ENCODE data around the gene PHLPP2.
A peak's percentile ranks its signal among the peaks of the same experiment; 100 is the strongest.
"Not testable (repeated sequence)": the region's sequence is repeated elsewhere in the genome, so short reads cannot be mapped to it uniquely, and the experiment has no call there.

Gene PHLPP2

GRCh38 chr16:71703333-71703732 is 21.2 kb downstream of the PHLPP2 start:
- Mint-ChIP-seq H3K27me3 (no peaks in the 10 kb centered on the region), H3K9me3 (no peaks in the 10 kb centered on the region), H3K36me3 (peaks cover 4 to 11% of the 10 kb centered on the region in 2 donors), H3K4me3 (no peak overlapping the region), H3K4me1 (peaks cover 2 to 11% of the 10 kb centered on the region in 2 donors), H3K27ac (no peak overlapping the region)
- no peak for DNase-seq
- no peak for ATAC-seq (replicated peaks)

DNA sequence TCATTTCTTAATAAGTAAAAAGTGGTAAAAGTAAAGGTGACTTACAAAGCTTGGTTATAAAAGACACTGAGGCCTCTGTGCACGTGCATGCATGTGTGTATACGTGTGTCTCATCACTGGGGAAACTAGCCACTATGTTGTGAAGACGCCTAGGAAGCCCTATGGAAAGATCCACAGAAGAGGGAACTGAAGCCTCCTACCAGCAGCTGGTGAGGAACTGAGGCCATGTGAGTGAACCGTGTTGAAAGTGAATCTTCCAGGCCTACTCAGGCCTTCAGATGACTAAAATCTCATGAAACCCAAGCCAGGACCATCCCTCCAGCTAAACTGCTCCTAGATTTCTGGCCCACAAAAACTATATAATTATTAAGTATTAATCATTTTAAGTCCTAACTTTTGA is 23.7 kb downstream of the PHLPP2 start:
- H3K4me3 Mint-ChIP-seq = no peak overlapping the region
- DNase-seq = no peak
- peak; percentile 48 to 62 for ATAC-seq (replicated peaks)

DNA sequence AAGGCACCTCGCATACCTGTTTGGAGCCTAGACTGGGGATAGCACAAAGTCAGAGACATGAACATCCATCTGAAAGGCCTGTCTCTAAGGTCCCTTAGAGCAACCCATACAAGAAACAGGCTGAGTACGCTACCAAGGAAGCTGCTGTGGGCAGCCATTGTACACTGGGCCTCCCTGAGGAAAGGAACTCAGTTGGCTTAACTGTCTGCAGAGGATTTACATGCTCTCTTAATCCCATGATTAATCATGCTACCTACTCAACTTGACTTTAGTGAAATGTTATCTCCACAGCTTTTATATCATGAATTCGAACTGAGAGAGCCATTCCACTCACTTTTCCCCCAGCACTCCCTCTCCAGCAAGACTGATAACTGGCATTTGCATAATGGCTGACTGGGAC is 26.0 kb downstream of the PHLPP2 start:
- H3K9me3 Mint-ChIP-seq = no peaks in the 10 kb centered on the region
- peaks cover 7 to 26% of the 10 kb centered on the region in 2 donors for H3K4me1 Mint-ChIP-seq

More for the DNA sequence above, 23.7 kb downstream of the PHLPP2 start:
- H3K9me3 Mint-ChIP-seq = no peaks in the 10 kb centered on the region
- no peak overlapping the region for H3K27ac Mint-ChIP-seq
- H3K36me3 Mint-ChIP-seq = peaks cover 8 to 15% of the 10 kb centered on the region in 2 donors
- peaks cover 6 to 21% of the 10 kb centered on the region in 2 donors for H3K4me1 Mint-ChIP-seq
- H3K27me3 Mint-ChIP-seq = no peaks in the 10 kb centered on the region

DNA sequence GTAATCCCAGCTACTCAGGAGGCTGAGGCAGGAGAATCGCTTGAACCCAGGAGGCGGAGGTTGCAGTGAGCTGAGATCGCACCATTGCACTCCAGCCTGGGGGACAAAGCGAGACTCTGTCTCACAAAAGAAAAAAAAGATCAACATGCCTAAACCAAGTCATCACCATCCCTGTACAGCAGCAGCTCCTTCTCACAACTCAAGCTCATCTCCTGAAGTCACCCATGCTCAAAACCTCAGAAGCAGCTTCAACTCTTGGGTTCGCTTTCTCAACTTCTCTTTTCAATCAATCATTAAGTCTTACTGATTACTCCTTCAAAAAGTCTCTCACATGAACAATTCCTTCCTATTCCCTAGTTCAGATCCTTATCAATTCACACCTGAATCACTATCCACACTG is 31.3 kb downstream of the PHLPP2 start:
- Mint-ChIP-seq H3K27me3 (no peaks in the 10 kb centered on the region), H3K36me3 (peaks cover 16 to 22% of the 10 kb centered on the region in 2 donors), H3K4me3 (no peak overlapping the region), H3K27ac (no peak overlapping the region), H3K4me1 (peaks cover 12 to 33% of the 10 kb centered on the region in 2 donors), H3K9me3 (no peaks in the 10 kb centered on the region)
- peak; percentile 70 to 73 for ATAC-seq (replicated peaks)
- DNase-seq = no peak

More for the DNA sequence above, 26.0 kb downstream of the PHLPP2 start:
- peaks cover 9 to 16% of the 10 kb centered on the region in 2 donors for H3K36me3 Mint-ChIP-seq
- no peak overlapping the region for H3K4me3 Mint-ChIP-seq
- no peak overlapping the region for H3K27ac Mint-ChIP-seq
- no peaks in the 10 kb centered on the region for H3K27me3 Mint-ChIP-seq
- DNase-seq (no peak), ATAC-seq (replicated peaks) (no peak)

DNA sequence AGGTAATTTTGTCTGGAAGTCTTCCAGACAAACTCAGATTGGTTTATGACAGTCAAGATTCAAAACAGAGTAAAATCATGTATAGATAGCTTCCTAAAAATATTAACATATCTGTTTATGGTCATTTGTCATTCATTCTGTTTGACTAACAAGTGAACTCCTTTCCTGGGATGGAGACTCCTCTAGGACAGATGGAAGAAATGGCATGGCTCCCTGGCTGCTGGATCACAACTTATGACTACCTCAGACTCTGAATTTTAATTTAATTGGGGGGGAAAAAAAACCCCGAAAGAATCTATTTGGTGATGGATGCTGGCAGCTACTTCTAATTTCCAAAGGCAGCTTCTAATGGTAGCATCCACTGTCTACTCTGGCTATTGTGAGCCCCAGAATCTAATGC is 34.6 kb downstream of the PHLPP2 start:
- Mint-ChIP-seq H3K4me1 (peaks cover 8 to 30% of the 10 kb centered on the region in 2 donors), H3K9me3 (no peaks in the 10 kb centered on the region), H3K36me3 (peaks cover 25 to 31% of the 10 kb centered on the region in 2 donors), H3K27ac (no peak overlapping the region), H3K4me3 (no peak overlapping the region), H3K27me3 (no peaks in the 10 kb centered on the region)
- ATAC-seq (replicated peaks) (no peak), DNase-seq (no peak)

- Mint-ChIP-seq H3K4me1 (peaks cover 2 to 19% of the 10 kb centered on the region in 2 donors), H3K27ac (no peak overlapping the region), H3K27me3 (no peaks in the 10 kb centered on the region), H3K36me3 (peaks cover 30 to 40% of the 10 kb centered on the region in 2 donors), H3K9me3 (no peaks in the 10 kb centered on the region), H3K4me3 (no peak overlapping the region)
- ATAC-seq (replicated peaks) (no peak), DNase-seq (no peak)
Observed at GRCh38 chr16:71687861-71688260, 36.6 kb downstream of the PHLPP2 start.

- not testable (repeated sequence) for H3K9me3 Mint-ChIP-seq; H3K27me3 Mint-ChIP-seq; H3K27ac Mint-ChIP-seq; ATAC-seq (replicated peaks); H3K4me3 Mint-ChIP-seq; DNase-seq
- H3K36me3 Mint-ChIP-seq = peaks cover 34 to 41% of the 10 kb centered on the region in 2 donors
- peaks cover 0 to 12% of the 10 kb centered on the region in 2 donors for H3K4me1 Mint-ChIP-seq
Observed at GRCh38 chr16:71684280-71684679, 40.2 kb downstream of the PHLPP2 start.

- Mint-ChIP-seq H3K4me3 (no peak overlapping the region), H3K9me3 (no peaks in the 10 kb centered on the region), H3K27ac (no peak overlapping the region), H3K36me3 (peaks cover 23 to 27% of the 10 kb centered on the region in 2 donors), H3K27me3 (no peaks in the 10 kb centered on the region), H3K4me1 (no peaks in the 10 kb centered on the region)
- no peak for DNase-seq
- no peak for ATAC-seq (replicated peaks)
Observed at GRCh38 chr16:71681360-71681759, 43.1 kb downstream of the PHLPP2 start.

- ATAC-seq (replicated peaks) (no peak), DNase-seq (no peak)
- Mint-ChIP-seq H3K9me3 (no peaks in the 10 kb centered on the region), H3K4me3 (no peak overlapping the region), H3K27ac (no peak overlapping the region), H3K36me3 (peaks cover 15 to 36% of the 10 kb centered on the region in 2 donors), H3K4me1 (no peaks in the 10 kb centered on the region), H3K27me3 (no peaks in the 10 kb centered on the region)
Observed at GRCh38 chr16:71676236-71676635, 48.3 kb downstream of the PHLPP2 start.

GRCh38 chr16:71675380-71675779 is 49.1 kb downstream of the PHLPP2 start:
- H3K36me3 Mint-ChIP-seq = peaks cover 16 to 44% of the 10 kb centered on the region in 2 donors
- no peaks in the 10 kb centered on the region for H3K4me1 Mint-ChIP-seq
- ATAC-seq (replicated peaks) (no peak), DNase-seq (no peak)
- H3K27ac Mint-ChIP-seq = no peak overlapping the region
- H3K27me3 Mint-ChIP-seq = no peaks in the 10 kb centered on the region
- no peak overlapping the region for H3K4me3 Mint-ChIP-seq
- no peaks in the 10 kb centered on the region for H3K9me3 Mint-ChIP-seq

GRCh38 chr16:71674229-71674628 is 50.3 kb downstream of the PHLPP2 start:
- no peak for ATAC-seq (replicated peaks)
- no peak for DNase-seq
- H3K36me3 Mint-ChIP-seq = peaks cover 19 to 53% of the 10 kb centered on the region in 2 donors
- no peak overlapping the region for H3K4me3 Mint-ChIP-seq
- H3K27me3 Mint-ChIP-seq = no peaks in the 10 kb centered on the region
- H3K27ac Mint-ChIP-seq = no peak overlapping the region
- no peaks in the 10 kb centered on the region for H3K9me3 Mint-ChIP-seq
- H3K4me1 Mint-ChIP-seq = no peaks in the 10 kb centered on the region

- no peaks in the 10 kb centered on the region for H3K4me1 Mint-ChIP-seq
- H3K4me3 Mint-ChIP-seq = no peak overlapping the region
- H3K27me3 Mint-ChIP-seq = no peaks in the 10 kb centered on the region
- H3K9me3 Mint-ChIP-seq = no peaks in the 10 kb centered on the region
- no peak for DNase-seq
- peaks cover 20 to 53% of the 10 kb centered on the region in 2 donors for H3K36me3 Mint-ChIP-seq
- no peak for ATAC-seq (replicated peaks)
- H3K27ac Mint-ChIP-seq = no peak overlapping the region
Observed at GRCh38 chr16:71673582-71673973, 50.9 kb downstream of the PHLPP2 start.

DNA sequence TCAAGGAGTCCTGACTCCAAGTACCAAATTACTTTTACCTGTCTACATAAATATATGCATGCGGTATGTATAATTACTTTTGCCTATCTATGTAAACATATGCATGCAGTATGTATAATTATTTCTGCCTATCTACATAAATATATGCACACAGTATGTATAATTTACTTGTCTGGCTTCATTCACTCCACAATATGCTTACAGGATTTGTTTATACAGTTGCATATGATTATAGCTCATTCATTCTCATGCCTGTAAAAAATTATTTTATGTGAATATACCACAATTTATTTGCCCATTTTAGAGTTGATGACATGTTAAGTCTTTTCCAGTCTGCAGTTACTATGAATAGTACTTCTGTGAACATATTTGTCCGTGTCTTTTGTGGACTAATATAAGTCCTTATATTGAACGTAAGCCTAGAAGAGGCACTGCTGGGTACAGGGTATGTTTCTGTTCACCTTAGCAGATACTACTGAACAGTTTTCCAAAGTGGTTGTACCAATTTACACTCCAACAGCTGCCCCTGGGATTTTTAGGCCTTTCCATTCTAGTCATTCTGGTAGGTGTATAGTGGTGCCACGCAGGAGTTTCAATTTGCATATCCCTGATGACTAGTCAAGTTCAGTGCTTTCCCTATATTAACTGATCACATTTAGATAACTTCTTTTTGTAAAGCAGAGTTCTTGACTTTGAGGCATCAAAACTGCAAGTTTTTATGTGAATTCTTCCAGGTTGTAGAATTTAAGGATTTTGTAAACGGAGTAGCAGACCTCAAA is 51.5 kb downstream of the PHLPP2 start:
- H3K9me3 Mint-ChIP-seq = no peaks in the 10 kb centered on the region
- H3K36me3 Mint-ChIP-seq = peaks cover 21 to 55% of the 10 kb centered on the region in 2 donors
- ATAC-seq (replicated peaks) (peak in 1 of 2 donors; percentile 52), DNase-seq (no peak)
- H3K4me3 Mint-ChIP-seq = no peak overlapping the region
- no peaks in the 10 kb centered on the region for H3K4me1 Mint-ChIP-seq
- no peak overlapping the region for H3K27ac Mint-ChIP-seq
- H3K27me3 Mint-ChIP-seq = no peaks in the 10 kb centered on the region

DNA sequence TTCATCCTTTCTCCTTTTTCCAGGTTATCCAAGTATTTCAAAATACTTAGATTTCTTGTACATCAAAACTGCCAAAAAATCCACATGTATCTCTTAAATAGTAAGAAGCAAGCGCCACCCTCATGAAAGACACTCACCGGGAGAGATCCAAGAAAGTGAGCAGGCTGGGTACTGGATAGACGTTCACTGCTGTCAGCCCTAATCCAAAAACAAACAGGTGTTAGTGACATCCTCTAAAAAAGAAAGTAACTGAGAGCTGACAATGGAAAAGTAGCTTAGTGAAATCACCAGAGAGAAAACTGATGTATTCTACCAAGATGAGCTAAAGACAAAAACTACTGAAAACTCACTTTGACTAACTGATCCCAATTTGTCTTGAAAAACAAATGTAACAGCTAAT is 52.4 kb downstream of the PHLPP2 start:
- no peaks in the 10 kb centered on the region for H3K27me3 Mint-ChIP-seq
- H3K36me3 Mint-ChIP-seq = peaks cover 27 to 59% of the 10 kb centered on the region in 2 donors
- no peak overlapping the region for H3K4me3 Mint-ChIP-seq
- no peak overlapping the region for H3K27ac Mint-ChIP-seq
- no peaks in the 10 kb centered on the region for H3K4me1 Mint-ChIP-seq
- no peak for DNase-seq
- no peaks in the 10 kb centered on the region for H3K9me3 Mint-ChIP-seq
- no peak for ATAC-seq (replicated peaks)

DNA sequence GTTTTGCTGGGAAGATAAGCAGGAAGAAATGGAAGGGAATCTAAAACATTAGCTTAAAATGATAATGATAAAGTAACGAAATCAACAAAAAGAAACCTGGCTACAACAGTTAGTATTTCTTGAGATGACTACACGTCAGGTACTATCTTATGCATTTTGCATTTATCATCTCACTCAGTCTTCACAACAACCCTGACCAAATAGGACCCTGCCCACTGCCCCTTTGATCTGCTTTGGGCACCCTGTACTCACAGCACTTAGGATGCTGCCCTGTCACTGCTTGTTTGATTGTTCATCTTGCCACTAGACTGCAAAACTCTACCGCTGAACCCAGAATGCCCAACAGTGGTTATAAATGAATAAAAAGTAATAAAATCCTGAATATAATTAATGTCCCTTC is 53.3 kb downstream of the PHLPP2 start:
- peaks cover 29 to 63% of the 10 kb centered on the region in 2 donors for H3K36me3 Mint-ChIP-seq
- no peak overlapping the region for H3K27ac Mint-ChIP-seq
- no peaks in the 10 kb centered on the region for H3K9me3 Mint-ChIP-seq
- no peaks in the 10 kb centered on the region for H3K4me1 Mint-ChIP-seq
- H3K4me3 Mint-ChIP-seq = no peak overlapping the region
- H3K27me3 Mint-ChIP-seq = no peaks in the 10 kb centered on the region
- DNase-seq (no peak), ATAC-seq (replicated peaks) (no peak)
